Testis (tissue), 2 donors: ENCODE results near the gene SERPINB7.

ENCODE experiments used
- POLR2A ChIP-seq: fragments of 450-650 bp; IDR thresholded peaks from one replicate; pipeline ENCODE4 v1.6.1; 2017; ENCODE audit warnings: antibody characterized with exemption, mild to moderate bottlenecking, moderate library complexity
- TF ChIP-seq, protein P1 (sequence below), 3 experiments: fragments of 450-650 bp in 2 of 3; fragments of 200-600 bp in 1 of 3; sonication (generic) in 1 of 3; IDR thresholded peaks; one replicate each; pipeline ENCODE4 v1.5.1; 2016 to 2019; ENCODE audit warnings: antibody characterized with exemption in 3 of 3, mild to moderate bottlenecking in 2 of 3, moderate library complexity in 1 of 3

DNA sequence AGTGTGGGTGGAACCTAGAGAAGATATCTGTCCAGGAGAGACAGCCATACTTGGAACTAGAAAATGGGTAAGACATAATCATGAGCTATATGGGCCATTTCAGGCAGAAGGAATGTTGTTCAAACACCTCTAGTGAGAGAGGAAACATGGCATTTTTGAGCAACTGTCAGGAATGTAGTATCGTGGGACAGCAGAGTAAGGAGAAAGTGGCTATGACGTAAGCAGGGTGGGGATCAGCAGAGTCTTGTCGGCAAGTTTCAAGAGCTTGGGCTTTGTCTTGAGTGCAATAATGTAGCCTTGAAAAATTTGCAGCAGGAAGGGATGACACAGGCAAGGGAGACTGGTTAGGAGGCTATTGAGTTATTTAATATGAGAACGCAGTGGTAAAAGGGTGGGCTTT lies 20.4 kb downstream of the SERPINB7 start:
- TF ChIP-seq POLR2A: no peak
- TF ChIP-seq, protein P1, sequence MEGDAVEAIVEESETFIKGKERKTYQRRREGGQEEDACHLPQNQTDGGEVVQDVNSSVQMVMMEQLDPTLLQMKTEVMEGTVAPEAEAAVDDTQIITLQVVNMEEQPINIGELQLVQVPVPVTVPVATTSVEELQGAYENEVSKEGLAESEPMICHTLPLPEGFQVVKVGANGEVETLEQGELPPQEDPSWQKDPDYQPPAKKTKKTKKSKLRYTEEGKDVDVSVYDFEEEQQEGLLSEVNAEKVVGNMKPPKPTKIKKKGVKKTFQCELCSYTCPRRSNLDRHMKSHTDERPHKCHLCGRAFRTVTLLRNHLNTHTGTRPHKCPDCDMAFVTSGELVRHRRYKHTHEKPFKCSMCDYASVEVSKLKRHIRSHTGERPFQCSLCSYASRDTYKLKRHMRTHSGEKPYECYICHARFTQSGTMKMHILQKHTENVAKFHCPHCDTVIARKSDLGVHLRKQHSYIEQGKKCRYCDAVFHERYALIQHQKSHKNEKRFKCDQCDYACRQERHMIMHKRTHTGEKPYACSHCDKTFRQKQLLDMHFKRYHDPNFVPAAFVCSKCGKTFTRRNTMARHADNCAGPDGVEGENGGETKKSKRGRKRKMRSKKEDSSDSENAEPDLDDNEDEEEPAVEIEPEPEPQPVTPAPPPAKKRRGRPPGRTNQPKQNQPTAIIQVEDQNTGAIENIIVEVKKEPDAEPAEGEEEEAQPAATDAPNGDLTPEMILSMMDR (IDR thresholded peaks at IDR 0.05): no peak
